HG03159 (cell line): ENCODE measurements around the gene RANGRF.
A peak's percentile ranks its signal among the peaks of the same experiment; 100 is the strongest.
"Not testable (repeated sequence)": the region's sequence is repeated elsewhere in the genome, so short reads cannot be mapped to it uniquely, and the experiment has no call there.

Experiments
- ATAC-seq: cut with Tn5 transposase; IDR thresholded peaks from one replicate; pipeline ENCODE4 v1.9.1; 2021; ENCODE audit warnings: mild to moderate bottlenecking, moderate library complexity; ENCODE audit not compliant: unreplicated experiment

RANGRF gene

GRCh38 chr17:8288336-8289102 is at the start of gene RANGRF:
Gene RANGRF (plus strand): TSS chr17:8288670. CDS start chr17:8288789, 119 bp downstream.
- peak; percentile 83 for ATAC-seq

DNA sequence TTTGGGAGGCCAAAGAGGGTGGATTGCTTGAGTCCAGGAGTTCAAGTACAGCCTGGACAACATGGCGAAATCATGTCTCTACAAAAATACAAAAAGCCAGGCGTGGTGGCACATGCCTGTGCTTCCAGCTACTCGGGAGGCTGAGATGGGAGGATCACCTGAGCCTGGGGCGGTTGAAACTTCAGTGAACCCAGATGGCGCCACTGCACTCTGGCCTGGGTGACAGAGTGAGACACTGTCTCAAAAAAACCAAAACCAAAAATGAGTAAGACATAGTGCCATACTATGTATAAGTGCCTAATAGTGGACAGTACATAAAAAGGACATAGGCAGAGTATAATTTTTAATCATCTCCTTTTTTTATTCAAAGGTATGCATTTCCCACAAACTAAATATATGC is 44.6 kb upstream of the RANGRF start:
- ATAC-seq = no peak

GRCh38 chr17:8244768-8245167 is 43.7 kb upstream of the RANGRF start:
- no peak for ATAC-seq

DNA sequence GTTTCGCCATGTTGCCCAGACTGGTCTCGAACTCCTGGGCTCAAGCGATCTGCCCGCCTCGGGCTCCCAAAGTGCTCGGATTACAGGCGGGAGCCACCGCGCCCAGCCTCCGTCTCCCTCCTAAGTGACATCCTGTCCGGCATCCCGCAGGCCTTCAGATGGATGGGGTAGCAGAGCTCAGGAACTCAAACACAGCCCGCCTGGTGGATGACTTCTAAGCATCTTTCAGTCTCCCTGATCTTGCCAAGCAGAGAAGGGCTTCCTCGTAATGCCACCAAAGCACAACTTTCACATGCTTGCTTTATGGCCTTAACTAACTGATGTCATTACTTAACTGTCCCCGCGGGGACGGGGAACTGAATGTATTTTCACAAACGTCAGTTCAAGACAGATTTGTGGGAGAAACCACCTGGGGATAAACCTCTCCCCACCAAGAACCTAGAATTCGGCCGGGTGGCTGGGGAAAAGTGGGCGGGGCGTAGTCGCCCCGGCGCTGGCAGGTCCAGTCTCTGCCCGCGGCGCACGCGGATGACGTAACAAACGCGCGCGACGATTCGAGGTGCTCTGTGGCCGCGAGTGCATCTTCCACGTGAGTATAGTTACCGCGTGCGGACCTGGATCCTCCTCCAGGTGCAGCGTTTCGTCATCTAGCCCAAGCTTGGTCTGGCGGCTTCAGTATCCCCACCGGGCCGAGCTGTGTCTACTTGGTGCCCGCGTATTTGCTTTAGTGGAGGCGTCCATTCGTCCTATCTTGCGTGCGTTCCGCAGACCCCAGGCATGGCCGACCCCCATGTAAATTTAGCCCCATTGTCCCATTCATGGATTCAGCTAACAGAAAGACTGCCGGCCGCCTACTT is 39.5 kb upstream of the RANGRF start, which contains the start of gene PFAS:
Gene PFAS (plus strand): TSS at position 539 of the 857 bp plus-strand sequence. CDS start 4,649 bp downstream, outside the sequence.
- ATAC-seq = peak; percentile 40

DNA sequence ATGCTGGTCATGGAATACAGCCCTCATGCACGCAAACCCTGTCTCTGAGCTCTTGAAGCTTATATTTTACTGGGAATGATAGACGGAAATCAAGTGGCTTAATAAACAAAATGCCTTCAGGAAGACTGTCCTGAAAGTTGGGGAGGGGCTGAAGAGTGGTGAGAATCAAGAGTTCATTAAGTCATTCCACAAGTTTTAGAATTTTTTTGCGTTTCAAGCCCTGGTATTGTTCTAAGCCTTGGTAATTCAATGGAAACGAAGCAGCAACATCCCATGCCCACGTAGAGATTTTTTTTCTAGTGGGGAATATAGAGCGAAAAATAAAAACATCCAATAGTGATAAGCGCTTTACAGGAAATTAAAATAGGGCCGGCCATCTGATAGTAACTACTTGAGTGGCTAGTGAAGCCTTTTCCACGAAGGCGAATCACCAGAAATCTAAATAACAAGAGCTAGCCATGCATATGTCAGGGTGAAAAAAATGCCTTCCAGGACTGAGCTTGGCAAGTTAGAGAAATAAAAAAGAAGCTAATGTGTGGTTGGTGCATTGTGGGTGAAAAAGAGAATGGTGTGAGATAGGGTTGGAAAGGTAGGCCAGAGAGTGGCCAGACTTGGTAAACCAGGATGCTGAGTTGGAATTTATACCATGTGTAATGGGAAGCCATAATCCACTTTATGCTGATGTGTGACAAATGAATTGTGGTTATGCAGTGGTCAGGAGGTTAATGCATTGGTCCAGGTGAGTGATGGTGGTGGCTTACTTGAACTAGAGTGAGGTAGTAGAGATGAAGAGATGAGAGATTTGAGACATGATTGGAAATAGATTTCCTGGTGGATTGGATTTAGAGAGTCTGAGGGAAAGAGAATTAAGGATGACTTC is 38.6 kb upstream of the RANGRF start:
- no peak for ATAC-seq

DNA sequence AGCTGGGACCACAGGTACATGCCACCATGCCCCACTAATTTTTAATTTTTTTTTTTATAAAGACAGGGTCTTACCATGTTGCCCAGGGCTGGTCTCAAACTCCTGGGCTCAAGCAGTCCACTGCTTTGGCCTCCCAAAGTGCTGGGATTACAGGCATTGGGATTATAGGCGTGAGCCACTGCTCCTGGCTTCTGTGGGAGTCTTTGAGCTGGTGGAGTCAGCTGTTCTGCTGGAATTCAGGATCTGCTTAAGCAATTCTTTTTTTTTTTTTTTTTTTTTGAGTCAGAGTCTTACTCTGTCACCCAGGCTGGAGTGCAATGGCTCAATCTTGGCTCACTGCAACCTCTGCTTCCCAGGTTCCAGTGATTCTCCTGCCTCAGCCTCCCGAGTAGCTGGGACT is 37.1 kb upstream of the RANGRF start:
- not testable (repeated sequence) for ATAC-seq

DNA sequence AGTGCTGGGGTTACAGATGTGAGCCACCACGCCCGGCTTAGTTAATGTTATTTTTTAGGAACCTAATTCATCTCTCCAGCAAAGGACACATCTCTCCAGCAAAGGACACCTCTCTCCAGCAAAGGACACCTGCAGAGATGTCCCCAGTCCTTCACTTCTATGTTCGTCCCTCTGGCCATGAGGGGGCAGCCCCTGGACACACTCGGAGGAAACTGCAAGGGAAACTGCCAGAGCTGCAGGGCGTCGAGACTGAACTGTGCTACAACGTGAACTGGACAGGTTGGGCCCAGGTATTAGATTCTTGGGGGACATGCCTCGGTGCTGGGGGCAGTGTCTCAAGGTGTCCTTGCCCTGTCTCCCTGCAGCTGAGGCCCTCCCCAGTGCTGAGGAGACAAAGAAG is 34.7 kb upstream of the RANGRF start:
- ATAC-seq = no peak

DNA sequence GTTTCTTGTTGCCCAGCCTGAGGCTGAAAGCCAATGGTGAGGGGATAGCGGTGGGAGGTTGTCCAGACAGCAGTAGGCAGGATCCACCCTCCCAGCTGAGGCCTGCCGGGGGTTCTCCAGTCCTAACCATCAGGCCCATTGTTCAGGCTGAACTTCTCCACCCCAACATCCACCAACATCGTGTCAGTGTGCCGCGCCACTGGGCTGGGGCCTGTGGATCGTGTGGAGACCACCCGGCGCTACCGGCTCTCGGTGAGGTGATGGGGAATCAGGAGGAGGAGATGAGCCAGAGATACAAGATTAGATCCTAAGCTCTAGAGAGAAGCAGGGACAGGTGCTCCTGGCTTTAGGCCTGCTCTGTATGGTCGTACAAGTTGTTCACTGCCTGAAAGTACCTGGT is 33.6 kb upstream of the RANGRF start:
- ATAC-seq = no peak

GRCh38 chr17:8255499-8255898 is 33.0 kb upstream of the RANGRF start:
- ATAC-seq = no peak

GRCh38 chr17:8256291-8256690 is 32.2 kb upstream of the RANGRF start:
- ATAC-seq = no peak

GRCh38 chr17:8256691-8257090 is 31.8 kb upstream of the RANGRF start:
- ATAC-seq = no peak

GRCh38 chr17:8257801-8258200 is 30.7 kb upstream of the RANGRF start:
- no peak for ATAC-seq

- no peak for ATAC-seq
Measured at GRCh38 chr17:8264320-8264719, 24.1 kb upstream of the RANGRF start.

DNA sequence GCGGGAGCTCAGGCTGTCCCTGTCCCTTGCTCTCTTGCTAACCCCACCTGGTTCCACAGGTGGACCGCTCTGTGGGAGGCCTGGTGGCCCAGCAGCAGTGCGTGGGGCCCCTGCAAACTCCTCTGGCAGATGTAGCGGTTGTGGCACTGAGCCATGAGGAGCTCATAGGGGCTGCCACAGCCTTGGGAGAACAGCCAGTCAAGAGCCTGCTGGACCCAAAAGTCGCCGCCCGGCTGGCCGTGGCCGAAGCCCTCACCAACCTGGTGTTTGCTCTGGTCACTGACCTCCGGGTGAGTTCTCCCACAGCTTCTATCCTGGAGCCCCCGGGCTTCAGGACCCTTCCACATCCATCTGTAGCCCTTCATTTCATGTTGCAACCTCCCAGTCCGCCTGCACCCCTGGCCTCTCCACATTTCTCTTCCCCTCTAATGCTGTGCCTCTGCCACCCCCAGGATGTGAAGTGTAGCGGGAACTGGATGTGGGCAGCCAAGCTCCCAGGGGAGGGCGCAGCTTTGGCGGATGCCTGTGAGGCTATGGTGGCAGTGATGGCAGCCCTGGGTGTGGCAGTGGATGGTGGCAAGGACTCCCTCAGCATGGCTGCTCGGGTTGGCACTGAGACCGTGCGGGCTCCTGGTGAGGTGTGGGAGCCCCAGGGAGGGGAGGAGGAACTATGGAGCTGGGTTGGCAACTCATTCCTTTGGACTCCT is 23.5 kb upstream of the RANGRF start:
- no peak for ATAC-seq

DNA sequence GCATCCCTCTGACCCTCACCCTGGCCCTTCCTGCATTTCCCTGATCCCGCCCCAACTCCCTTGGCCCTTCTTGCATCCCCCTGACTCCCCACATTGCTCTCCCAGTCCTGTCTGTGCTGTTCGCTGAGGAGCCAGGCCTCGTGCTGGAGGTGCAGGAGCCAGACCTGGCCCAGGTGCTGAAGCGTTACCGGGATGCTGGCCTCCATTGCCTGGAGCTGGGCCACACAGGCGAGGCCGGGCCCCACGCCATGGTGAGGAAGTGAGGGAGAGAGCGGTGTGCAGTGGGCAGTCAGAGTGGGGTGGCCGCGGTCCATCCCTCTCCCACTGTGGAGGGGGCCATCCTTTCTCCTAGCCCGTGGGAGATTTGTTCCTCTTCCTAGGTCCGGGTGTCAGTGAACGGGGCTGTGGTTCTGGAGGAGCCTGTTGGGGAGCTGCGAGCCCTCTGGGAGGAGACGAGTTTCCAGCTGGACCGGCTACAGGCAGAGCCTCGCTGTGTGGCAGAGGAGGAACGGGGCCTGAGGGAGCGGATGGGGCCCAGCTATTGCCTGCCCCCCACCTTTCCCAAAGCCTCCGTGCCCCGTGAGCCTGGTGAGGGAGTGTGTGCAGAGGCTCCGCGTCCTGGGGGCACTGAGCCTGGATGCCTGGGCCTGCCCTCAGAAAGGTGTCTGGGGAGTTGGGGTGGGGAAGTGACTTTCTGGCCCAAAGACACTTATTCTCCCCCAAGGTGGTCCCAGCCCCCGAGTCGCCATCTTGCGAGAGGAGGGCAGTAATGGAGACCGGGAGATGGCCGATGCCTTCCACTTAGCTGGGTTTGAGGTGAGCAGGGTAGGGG is 21.6 kb upstream of the RANGRF start:
- no peak for ATAC-seq

GRCh38 chr17:8267480-8268147 is 20.9 kb upstream of the RANGRF start:
- no peak for ATAC-seq

- ATAC-seq = no peak
Measured at GRCh38 chr17:8268550-8269298, 19.7 kb upstream of the RANGRF start.

DNA sequence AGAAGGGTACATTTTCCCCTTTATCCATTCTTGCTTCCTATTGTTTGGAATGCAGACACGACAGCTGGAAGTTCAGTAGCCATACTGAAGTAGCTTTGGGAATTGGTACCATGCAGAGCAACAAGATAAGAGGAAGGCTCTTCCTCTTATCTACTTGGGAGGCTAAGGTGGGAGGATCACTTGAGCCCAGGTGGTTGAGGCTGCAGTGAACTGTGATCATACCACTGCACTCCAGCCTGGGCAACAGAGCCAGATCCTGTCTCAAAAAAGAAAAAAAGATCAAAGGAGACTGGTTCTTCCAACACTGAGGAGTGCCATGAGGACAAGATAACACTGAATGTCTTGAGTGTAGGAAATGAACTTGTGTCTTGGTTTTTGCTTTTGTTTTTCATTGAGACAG is 16.0 kb upstream of the RANGRF start:
- no peak for ATAC-seq
